GM18907 (cell line): ENCODE data around the gene TARP.

Source experiments
- ATAC-seq: cut with Tn5 transposase; IDR thresholded peaks from one replicate; pipeline ENCODE4 v1.9.1; 2021; ENCODE audit warnings: mild to moderate bottlenecking, moderate library complexity; ENCODE audit not compliant: unreplicated experiment

The TARP gene

GRCh38 chr7:38273286-38273995 lies at the start of gene TARP:
Gene TARP (minus strand): TSS chr7:38273636.
- no peak for ATAC-seq

- ATAC-seq = no peak
These were observed 49.7 kb upstream of the TARP start for GRCh38 chr7:38323156-38323555.

- ATAC-seq = no peak
These were observed 49.0 kb upstream of the TARP start for GRCh38 chr7:38322461-38322860.

GRCh38 chr7:38321967-38322366 lies 48.5 kb upstream of the TARP start:
- no peak for ATAC-seq

- no peak for ATAC-seq
These were observed 48.1 kb upstream of the TARP start for GRCh38 chr7:38321515-38321944.

- ATAC-seq = no peak
These were observed 47.6 kb upstream of the TARP start for GRCh38 chr7:38321050-38321449.

GRCh38 chr7:38319873-38320272 lies 46.4 kb upstream of the TARP start:
- no peak for ATAC-seq

GRCh38 chr7:38318803-38319416 lies 45.5 kb upstream of the TARP start:
- ATAC-seq = peak; percentile 86

- no peak for ATAC-seq
These were observed 44.8 kb upstream of the TARP start for GRCh38 chr7:38318241-38318640.

- ATAC-seq = peak; percentile 42
These were observed 44.1 kb upstream of the TARP start for GRCh38 chr7:38317515-38317914.

- ATAC-seq = no peak
These were observed 43.4 kb upstream of the TARP start for GRCh38 chr7:38316733-38317360.

GRCh38 chr7:38315410-38315809 lies 42.0 kb upstream of the TARP start:
- ATAC-seq = no peak

GRCh38 chr7:38312821-38313220 lies 39.4 kb upstream of the TARP start:
- ATAC-seq = no peak

GRCh38 chr7:38311329-38311937 lies 38.0 kb upstream of the TARP start:
- ATAC-seq = peak; percentile 49

- ATAC-seq = no peak
These were observed 37.2 kb upstream of the TARP start for GRCh38 chr7:38310591-38311101.

- ATAC-seq = no peak
These were observed 36.1 kb upstream of the TARP start for GRCh38 chr7:38309555-38309954.

GRCh38 chr7:38308140-38308539 lies 34.7 kb upstream of the TARP start:
- no peak for ATAC-seq

- ATAC-seq = no peak
These were observed 34.2 kb upstream of the TARP start for GRCh38 chr7:38307640-38308039.

- ATAC-seq = no peak
These were observed 33.5 kb upstream of the TARP start for GRCh38 chr7:38306914-38307313.

- no peak for ATAC-seq
These were observed 32.7 kb upstream of the TARP start for GRCh38 chr7:38306171-38306570.

- no peak for ATAC-seq
These were observed 30.4 kb upstream of the TARP start for GRCh38 chr7:38303866-38304265.

GRCh38 chr7:38300175-38300574 lies 26.7 kb upstream of the TARP start:
- no peak for ATAC-seq
